Measurements from ENCODE around the gene MPDZ. TPM values are rescaled to one million over a fixed set of nuclear protein-coding genes. Genes with fewer than 3 reads are reported as not detected.

The MPDZ gene
- total and polyA plus RNA-seq, 2 of the 13 experiments (the other 11 are each of a cell fraction or from before 2014, with no cell fraction given): 12.4 to 14.7 TPM

GRCh38 chr9:13266167-13266566 is 13.3 kb downstream of the MPDZ start:
- Histone ChIP-seq H3K79me2 (ENCODE audit: insufficient read depth, low read length) (no peaks in the 10 kb centered on the region), H4K20me1 (ENCODE audit: insufficient read depth, low read length) (no peaks in the 10 kb centered on the region), H3K4me3 (replicated peaks in 1 of 3; ENCODE audit: insufficient read depth in 1 of 3, low read depth in 2 of 3, low read length in 3 of 3) (no peak overlapping the region), H3K4me2 (ENCODE audit: low read depth, low read length) (no peak overlapping the region), H2AFZ (ENCODE audit: low read length) (no peak overlapping the region), H3K9me3 (ENCODE audit: low read length) (no peaks in the 10 kb centered on the region), H3K4me1 (ENCODE audit: insufficient read depth, low read length) (no peaks in the 10 kb centered on the region), H3K36me3 (replicated peaks in 1 of 2; ENCODE audit: control insufficient read depth in 1 of 2, insufficient read depth in 2 of 2, low read length in 2 of 2) (no peaks in the 10 kb centered on the region), H3K9ac (ENCODE audit: insufficient read depth, low read depth, low read length) (no peak overlapping the region), H3K27ac (ENCODE audit: extremely low read length, insufficient read depth, low read length) (no peak overlapping the region), H3K27me3 (ENCODE audit: control insufficient read depth in 1 of 2, insufficient read depth in 2 of 2, low read length in 2 of 2) (no peaks in the 10 kb centered on the region)
- FAIRE-seq (no peak), ATAC-seq (no peak), DNase-seq (ENCODE audit: low spot score) (no peak)
- no TSS peak for BruUV-seq (replicated peaks)
- ChIA-PET CTCF (ENCODE audit: low intra/inter-chr PET ratio, low total read pairs) (no interaction called here), POLR2A (no interaction called here)
- WGBS (ENCODE audit: low lambda C conversion rate): 80% methylated on average over 2 of the region's 2 CpGs
- intact Hi-C loops (cut with micrococcal nuclease; ENCODE audit: unreplicated experiment) (no loop called here), in situ Hi-C loops (cut with HindIII; ENCODE audit: extremely low pct_ligation_motif_present, low pct_unique_long_range_greater_than_20kb) (no loop called here)
- TF ChIP-seq FOXA1 (IDR thresholded peaks at IDR 0.05): no peak
- TF ChIP-seq FOXA1 (CRISPR knock-in tag; IDR thresholded peaks at IDR 0.05): no peak
- TF ChIP-seq ERF (CRISPR knock-in tag; IDR thresholded peaks at IDR 0.05): no peak
- TF ChIP-seq KLF9 (CRISPR knock-in tag; IDR thresholded peaks at IDR 0.05; ENCODE audit: low read depth): no peak
- TF ChIP-seq ARNTL (CRISPR knock-in tag; IDR thresholded peaks at IDR 0.05): no peak
- TF ChIP-seq IRF2 (CRISPR knock-in tag; IDR thresholded peaks at IDR 0.05): no peak
- TF ChIP-seq CEBPB (IDR thresholded peaks at IDR 0.05; ENCODE audit: borderline replicate concordance, low read depth, low read length): no peak
- no peak for TF ChIP-seq ZFP41 (CRISPR knock-in tag; IDR thresholded peaks at IDR 0.05; ENCODE audit: borderline replicate concordance)
- TF ChIP-seq PCBP2 (optimal IDR thresholded peaks at IDR 0.05; ENCODE audit: low read depth, low read length, poor library complexity, severe bottlenecking): no peak
- TF ChIP-seq CHCHD3 (CRISPR knock-in tag; IDR thresholded peaks at IDR 0.05): no peak
- TF ChIP-seq TGIF2 (CRISPR knock-in tag; IDR thresholded peaks at IDR 0.05): no peak
- no peak for TF ChIP-seq RERE (CRISPR knock-in tag; IDR thresholded peaks at IDR 0.05; ENCODE audit: low read depth)
- no peak for TF ChIP-seq AGO2 (optimal IDR thresholded peaks at IDR 0.05; ENCODE audit: low read depth, low read length)
- TF ChIP-seq AHDC1 (CRISPR knock-in tag; IDR thresholded peaks at IDR 0.05; ENCODE audit: borderline replicate concordance): no peak
- TF ChIP-seq DR1 (CRISPR knock-in tag; IDR thresholded peaks at IDR 0.05): no peak
- TF ChIP-seq ZNF790 (CRISPR knock-in tag; IDR thresholded peaks at IDR 0.05; ENCODE audit: borderline replicate concordance): no peak
- no peak for TF ChIP-seq JUN (CRISPR knock-in tag; IDR thresholded peaks at IDR 0.05)
